Measurements from ENCODE around the gene RPS6KA2.
"Not testable (repeated sequence)": the region's sequence is repeated elsewhere in the genome, so short reads cannot be mapped to it uniquely, and the experiment has no call there.

RPS6KA2 gene

GRCh38 chr6:166377721-166378120 lies 249.3 kb downstream of the RPS6KA2 start:
- no peak overlapping the region for H3K27ac Mint-ChIP-seq
- H3K9me3 Mint-ChIP-seq = no peaks in the 10 kb centered on the region
- no peaks in the 10 kb centered on the region for H3K27me3 Mint-ChIP-seq (ENCODE audit: low read depth)
- H3K36me3 Mint-ChIP-seq (ENCODE audit: low read depth) = no peaks in the 10 kb centered on the region
- no peak overlapping the region for H3K4me3 Mint-ChIP-seq
- H3K4me1 Mint-ChIP-seq (ENCODE audit: low read depth) = peaks cover 4% of the 10 kb centered on the region

GRCh38 chr6:166375013-166375412 lies 252.0 kb downstream of the RPS6KA2 start:
- H3K27me3 Mint-ChIP-seq (ENCODE audit: low read depth) = no peaks in the 10 kb centered on the region
- H3K4me3 Mint-ChIP-seq = no peak overlapping the region
- no peak overlapping the region for H3K27ac Mint-ChIP-seq
- H3K9me3 Mint-ChIP-seq = no peaks in the 10 kb centered on the region
- no peaks in the 10 kb centered on the region for H3K4me1 Mint-ChIP-seq (ENCODE audit: low read depth)
- H3K36me3 Mint-ChIP-seq (ENCODE audit: low read depth) = no peaks in the 10 kb centered on the region

GRCh38 chr6:166370489-166370888 lies 256.6 kb downstream of the RPS6KA2 start:
- Mint-ChIP-seq H3K9me3 (no peaks in the 10 kb centered on the region), H3K4me1 (ENCODE audit: low read depth) (no peaks in the 10 kb centered on the region), H3K27ac (no peak overlapping the region), H3K27me3 (ENCODE audit: low read depth) (no peaks in the 10 kb centered on the region), H3K36me3 (ENCODE audit: low read depth) (peaks cover 5% of the 10 kb centered on the region), H3K4me3 (no peak overlapping the region)

- Mint-ChIP-seq H3K27ac (no peak overlapping the region), H3K4me1 (ENCODE audit: low read depth) (no peaks in the 10 kb centered on the region), H3K9me3 (no peaks in the 10 kb centered on the region)
Measured at GRCh38 chr6:166369782-166370181, 257.3 kb downstream of the RPS6KA2 start.

GRCh38 chr6:166366921-166367320 lies 260.1 kb downstream of the RPS6KA2 start:
- H3K36me3 Mint-ChIP-seq (ENCODE audit: low read depth) = peaks cover 5% of the 10 kb centered on the region
- H3K4me3 Mint-ChIP-seq = no peak overlapping the region
- H3K27me3 Mint-ChIP-seq (ENCODE audit: low read depth) = no peaks in the 10 kb centered on the region
- H3K4me1 Mint-ChIP-seq (ENCODE audit: low read depth) = no peaks in the 10 kb centered on the region
- H3K27ac Mint-ChIP-seq = no peak overlapping the region
- no peaks in the 10 kb centered on the region for H3K9me3 Mint-ChIP-seq

More at GRCh38 chr6:166369782-166370181, 257.3 kb downstream of the RPS6KA2 start:
- no peak overlapping the region for H3K4me3 Mint-ChIP-seq
- H3K36me3 Mint-ChIP-seq (ENCODE audit: low read depth) = peaks cover 5% of the 10 kb centered on the region
- no peaks in the 10 kb centered on the region for H3K27me3 Mint-ChIP-seq (ENCODE audit: low read depth)

- H3K27me3 Mint-ChIP-seq (ENCODE audit: low read depth) = no peaks in the 10 kb centered on the region
- H3K4me1 Mint-ChIP-seq (ENCODE audit: low read depth) = no peaks in the 10 kb centered on the region
- H3K36me3 Mint-ChIP-seq (ENCODE audit: low read depth) = peaks cover 5% of the 10 kb centered on the region
- no peak overlapping the region for H3K4me3 Mint-ChIP-seq
- H3K9me3 Mint-ChIP-seq = no peaks in the 10 kb centered on the region
- no peak overlapping the region for H3K27ac Mint-ChIP-seq
Measured at GRCh38 chr6:166365806-166366205, 261.2 kb downstream of the RPS6KA2 start.

GRCh38 chr6:166365221-166365620 lies 261.8 kb downstream of the RPS6KA2 start:
- H3K4me3 Mint-ChIP-seq = no peak overlapping the region
- H3K27ac Mint-ChIP-seq = no peak overlapping the region
- H3K4me1 Mint-ChIP-seq (ENCODE audit: low read depth) = no peaks in the 10 kb centered on the region
- H3K9me3 Mint-ChIP-seq = no peaks in the 10 kb centered on the region
- peaks cover 1% of the 10 kb centered on the region for H3K27me3 Mint-ChIP-seq (ENCODE audit: low read depth)
- H3K36me3 Mint-ChIP-seq (ENCODE audit: low read depth) = peaks cover 5% of the 10 kb centered on the region

- H3K36me3 Mint-ChIP-seq (ENCODE audit: low read depth) = peaks cover 5% of the 10 kb centered on the region
- no peak overlapping the region for H3K27ac Mint-ChIP-seq
- H3K9me3 Mint-ChIP-seq = no peaks in the 10 kb centered on the region
- no peaks in the 10 kb centered on the region for H3K4me1 Mint-ChIP-seq (ENCODE audit: low read depth)
- H3K4me3 Mint-ChIP-seq = no peak overlapping the region
- peaks cover 9% of the 10 kb centered on the region for H3K27me3 Mint-ChIP-seq (ENCODE audit: low read depth)
Measured at GRCh38 chr6:166364456-166364855, 262.6 kb downstream of the RPS6KA2 start.

- H3K27me3 Mint-ChIP-seq (ENCODE audit: low read depth) = peaks cover 22% of the 10 kb centered on the region
- not testable (repeated sequence) for H3K36me3 Mint-ChIP-seq (ENCODE audit: low read depth); H3K27ac Mint-ChIP-seq; H3K9me3 Mint-ChIP-seq; H3K4me3 Mint-ChIP-seq; H3K4me1 Mint-ChIP-seq (ENCODE audit: low read depth)
Measured at GRCh38 chr6:166362427-166362826, 264.6 kb downstream of the RPS6KA2 start.

GRCh38 chr6:166361077-166361429 lies 266.0 kb downstream of the RPS6KA2 start:
- Mint-ChIP-seq H3K27me3 (ENCODE audit: low read depth) (peaks cover 27% of the 10 kb centered on the region), H3K27ac (no peak overlapping the region), H3K36me3 (ENCODE audit: low read depth) (peaks cover 3% of the 10 kb centered on the region), H3K4me3 (no peak overlapping the region), H3K4me1 (ENCODE audit: low read depth) (no peaks in the 10 kb centered on the region), H3K9me3 (no peaks in the 10 kb centered on the region)

GRCh38 chr6:166360243-166361076 lies 266.6 kb downstream of the RPS6KA2 start:
- Mint-ChIP-seq H3K27me3 (ENCODE audit: low read depth) (peaks cover 33% of the 10 kb centered on the region), H3K9me3 (no peaks in the 10 kb centered on the region), H3K4me3 (no peak overlapping the region)

More at GRCh38 chr6:166360243-166361076, 266.6 kb downstream of the RPS6KA2 start:
- no peak overlapping the region for H3K27ac Mint-ChIP-seq
- no peaks in the 10 kb centered on the region for H3K4me1 Mint-ChIP-seq (ENCODE audit: low read depth)
- no peaks in the 10 kb centered on the region for H3K36me3 Mint-ChIP-seq (ENCODE audit: low read depth)
